OCI-M2 (cell line): Measurements from ENCODE around the gene ROBO4.

Experiments used
- DNase-seq: peaks from one replicate; lab custom pipeline; 2025; ENCODE audit not compliant: unreplicated experiment; lab: John Stamatoyannopoulos, UW

ROBO4 gene

GRCh38 chr11:124897674-124898262 is at the start of gene ROBO4:
TSS of gene ROBO4 (minus strand) at chr11:124897865. CDS start at chr11:124897795, 70 bp downstream.
- DNase-seq: no peak

- DNase-seq: no peak
These were observed 49.1 kb upstream of the ROBO4 start for GRCh38 chr11:124946735-124947141.

- no peak for DNase-seq
These were observed 48.2 kb upstream of the ROBO4 start for GRCh38 chr11:124945826-124946225.

- DNase-seq: no peak
These were observed 46.9 kb upstream of the ROBO4 start for GRCh38 chr11:124944565-124944964.

- no peak for DNase-seq
These were observed 46.1 kb upstream of the ROBO4 start for GRCh38 chr11:124943741-124944140.

GRCh38 chr11:124943254-124943616 is 45.6 kb upstream of the ROBO4 start:
- DNase-seq: no peak

- DNase-seq: no peak
These were observed 45.0 kb upstream of the ROBO4 start for GRCh38 chr11:124942466-124943253.

- no peak for DNase-seq
These were observed 44.0 kb upstream of the ROBO4 start for GRCh38 chr11:124941703-124942102.

GRCh38 chr11:124938970-124939369 is 41.3 kb upstream of the ROBO4 start:
- DNase-seq: no peak

GRCh38 chr11:124938206-124938765 is 40.6 kb upstream of the ROBO4 start:
- no peak for DNase-seq

GRCh38 chr11:124937336-124937935 is 39.8 kb upstream of the ROBO4 start:
- no peak for DNase-seq

- no peak for DNase-seq
These were observed 38.2 kb upstream of the ROBO4 start, which contains the start of gene HEPACAM for GRCh38 chr11:124935548-124936514. TSS of gene HEPACAM (minus strand) at chr11:124936047. CDS start at chr11:124936006, 41 bp downstream.

GRCh38 chr11:124934862-124935547 is 37.3 kb upstream of the ROBO4 start:
- no peak for DNase-seq

GRCh38 chr11:124930799-124931198 is 33.1 kb upstream of the ROBO4 start:
- DNase-seq: no peak

- no peak for DNase-seq
These were observed 31.4 kb upstream of the ROBO4 start for GRCh38 chr11:124928942-124929665.

- no peak for DNase-seq
These were observed 25.6 kb upstream of the ROBO4 start for GRCh38 chr11:124923296-124923695.

GRCh38 chr11:124922831-124923230 is 25.2 kb upstream of the ROBO4 start:
- DNase-seq: no peak

GRCh38 chr11:124920870-124921609 is 23.4 kb upstream of the ROBO4 start:
- DNase-seq: no peak

GRCh38 chr11:124920356-124920755 is 22.7 kb upstream of the ROBO4 start:
- DNase-seq: no peak
